GM18520 (cell line): ENCODE results near the gene RBSN.
"Not testable (repeated sequence)": the region's sequence is repeated elsewhere in the genome, so short reads cannot be mapped to it uniquely, and the experiment has no call there.

ENCODE experiments used
- ATAC-seq: cut with Tn5 transposase; IDR thresholded peaks from one replicate; pipeline ENCODE4 v1.9.1; 2021; ENCODE audit not compliant: unreplicated experiment

RBSN gene

DNA sequence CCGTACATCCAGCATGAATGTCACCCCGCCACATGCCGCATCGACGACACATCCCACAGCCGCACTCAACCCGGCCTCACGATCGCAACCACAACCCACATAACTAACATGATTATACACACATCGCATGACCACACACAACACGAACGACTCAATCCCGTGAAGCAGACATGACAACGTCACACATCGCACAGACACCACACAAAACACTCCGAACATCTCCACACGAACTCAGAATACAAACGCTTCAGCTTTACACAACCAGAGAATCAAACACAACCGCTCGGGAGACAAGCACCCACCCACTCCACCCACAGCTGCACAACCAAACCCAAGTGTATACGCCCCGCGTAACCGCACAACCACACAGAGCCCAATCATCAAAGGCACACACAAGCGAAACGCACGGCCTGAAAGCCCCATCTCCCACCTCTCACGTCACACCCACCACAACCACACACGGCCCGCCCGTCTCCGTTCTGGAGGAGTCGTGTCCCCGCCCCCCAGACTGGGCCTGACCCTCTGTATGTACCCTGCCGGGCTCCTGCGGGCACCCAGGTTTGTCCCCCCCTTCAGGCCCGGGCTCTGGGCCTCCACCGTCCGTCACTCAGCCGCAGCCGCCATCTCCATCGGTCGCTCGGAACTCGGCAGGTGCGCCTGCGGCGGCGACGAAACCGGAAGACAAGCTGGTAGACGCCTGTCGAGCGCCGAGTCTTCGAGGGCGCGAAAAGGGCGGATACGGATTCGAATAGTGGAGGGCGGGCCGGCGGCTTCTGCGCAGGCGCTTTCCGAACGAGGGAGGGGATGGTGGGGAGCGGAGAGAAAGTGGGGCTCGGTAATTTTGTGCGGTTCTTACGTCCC lies at the start of gene RBSN:
RBSN (minus strand) TSS at position 646 of the 861 bp plus-strand sequence. CDS start 3,028 bp downstream, outside the sequence.
- peak; percentile 88 for ATAC-seq

DNA sequence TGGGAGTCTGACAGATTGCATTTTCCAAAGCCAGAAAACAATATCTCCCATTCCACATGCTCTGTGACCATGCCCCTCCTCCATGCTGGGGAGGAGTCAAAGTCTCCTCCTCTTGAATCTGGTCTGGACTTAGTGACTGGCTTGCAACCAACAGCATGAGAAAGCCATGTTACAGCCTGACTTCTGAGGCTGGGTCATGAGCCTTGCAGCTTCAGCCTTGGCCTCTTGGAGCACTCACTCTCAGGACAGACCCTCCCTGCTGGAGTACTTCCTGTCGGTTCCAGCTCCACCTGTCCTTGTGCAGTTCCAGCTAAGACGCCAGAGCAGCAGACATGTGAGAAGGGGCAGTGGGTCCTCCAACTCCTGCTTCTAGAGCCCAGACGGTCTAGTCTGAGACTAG lies 49.7 kb upstream of the RBSN start:
- ATAC-seq = no peak

DNA sequence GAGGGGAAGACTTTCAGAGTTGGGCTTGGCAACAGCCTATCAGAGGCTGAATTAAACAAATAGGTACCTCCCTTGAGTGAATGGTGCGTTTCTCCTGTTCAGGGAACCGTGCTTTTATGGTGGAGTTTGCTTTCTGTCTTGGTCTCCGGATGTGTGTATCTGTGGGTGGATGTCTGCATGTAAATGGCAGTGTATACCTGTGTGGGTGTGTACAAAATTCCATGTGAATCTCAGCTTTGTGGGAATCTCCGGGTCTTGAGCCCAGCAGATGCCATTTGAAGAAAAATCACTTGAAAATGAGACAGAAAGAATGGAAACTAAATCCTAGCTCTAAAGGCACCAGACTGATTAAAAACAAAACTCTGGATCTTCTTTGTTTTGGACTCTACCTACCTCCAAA lies 37.9 kb upstream of the RBSN start:
- not testable (repeated sequence) for ATAC-seq

DNA sequence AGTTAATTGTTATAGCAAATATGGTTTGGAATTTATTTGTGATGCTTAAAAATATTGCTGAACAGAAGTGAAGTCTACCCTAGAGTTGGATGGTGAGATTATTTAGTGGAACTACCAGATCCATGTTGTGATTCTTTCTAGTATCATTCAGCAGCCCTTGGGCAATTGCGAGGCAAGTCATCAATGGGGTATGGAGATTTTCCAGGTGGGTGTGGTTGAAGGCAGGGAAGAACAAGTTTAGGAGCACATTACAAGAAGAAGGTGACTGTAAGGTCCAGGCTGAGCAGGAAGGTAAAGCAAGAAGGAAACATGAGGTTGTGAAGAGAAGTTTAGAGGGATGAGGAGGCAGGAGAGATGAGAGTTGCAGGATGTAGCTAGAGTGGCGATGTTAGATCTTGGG lies 36.0 kb upstream of the RBSN start:
- not testable (repeated sequence) for ATAC-seq

DNA sequence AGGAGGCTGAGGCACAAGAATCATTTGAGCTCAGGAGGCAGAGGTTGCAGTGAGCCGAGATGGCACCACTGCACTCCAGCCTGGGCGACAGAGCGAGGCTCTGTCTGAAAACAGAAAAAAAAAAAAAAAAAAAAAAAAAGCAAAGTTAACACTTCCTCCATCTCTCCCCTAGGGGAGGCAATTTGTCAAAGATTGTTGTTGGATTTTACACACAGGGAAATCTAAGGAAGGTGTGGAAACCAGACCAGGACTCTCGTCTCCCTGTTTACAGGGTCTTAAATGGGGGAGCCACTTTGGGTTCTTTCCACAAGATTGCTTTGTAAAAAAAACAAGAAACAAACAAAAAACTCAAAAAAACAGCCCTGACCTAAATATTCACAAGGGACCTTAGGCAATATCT lies 29.5 kb upstream of the RBSN start:
- ATAC-seq = not testable (repeated sequence)

DNA sequence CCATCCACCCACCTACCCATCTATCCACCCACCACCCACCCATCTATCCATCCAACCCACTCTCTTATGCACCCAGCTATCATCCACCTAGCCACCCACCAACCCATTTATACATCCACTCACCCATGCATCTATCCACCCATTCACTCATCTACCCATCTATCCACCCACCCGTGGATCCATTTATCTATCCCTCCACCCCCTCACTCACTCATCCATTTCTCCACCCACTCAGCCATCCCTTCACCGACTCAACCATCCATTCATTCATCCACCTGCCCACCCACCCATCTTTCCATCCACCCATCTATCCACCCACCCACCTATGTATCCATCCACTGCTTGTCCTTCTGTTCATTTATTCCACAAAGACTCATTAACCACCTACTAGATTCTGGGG lies 28.0 kb upstream of the RBSN start:
- not testable (repeated sequence) for ATAC-seq

DNA sequence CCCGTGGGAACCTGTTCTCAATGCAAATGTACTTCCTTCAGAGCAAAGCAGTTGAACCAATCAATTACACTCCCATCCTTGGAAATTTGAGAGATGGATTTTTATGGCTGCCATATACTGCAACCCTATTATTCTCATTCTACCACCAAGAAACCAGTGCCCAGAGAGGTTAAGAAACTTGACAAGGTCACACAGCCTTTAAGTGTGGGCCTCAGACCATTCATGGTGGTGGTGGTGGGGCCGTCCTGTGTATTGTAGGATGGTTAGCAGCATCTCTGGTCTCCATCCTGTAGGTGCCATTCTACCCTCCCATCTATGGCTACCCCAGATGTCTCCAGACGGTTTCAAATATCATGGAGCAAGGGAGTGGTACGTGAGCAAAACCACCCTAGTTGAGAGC lies 23.4 kb upstream of the RBSN start:
- ATAC-seq = no peak

DNA sequence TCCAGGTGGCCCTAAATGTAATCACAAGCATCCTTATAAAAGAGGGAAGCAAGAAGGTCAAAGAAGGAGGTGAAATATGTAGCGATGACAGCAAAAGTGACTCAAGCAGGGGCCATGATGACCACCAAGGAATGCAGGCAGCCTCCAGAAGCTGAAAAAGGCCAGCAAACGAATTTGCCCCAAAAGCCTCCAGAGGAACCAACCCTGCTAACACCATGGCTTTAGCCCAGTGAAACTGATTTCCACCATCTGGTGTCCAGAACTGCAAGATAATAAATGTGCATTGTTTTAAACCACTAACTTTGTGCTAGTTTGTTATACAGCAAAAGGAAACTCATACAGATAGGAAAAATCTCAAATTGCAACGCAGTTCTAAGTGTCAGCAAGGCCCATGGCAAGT lies 23.0 kb upstream of the RBSN start:
- no peak for ATAC-seq

DNA sequence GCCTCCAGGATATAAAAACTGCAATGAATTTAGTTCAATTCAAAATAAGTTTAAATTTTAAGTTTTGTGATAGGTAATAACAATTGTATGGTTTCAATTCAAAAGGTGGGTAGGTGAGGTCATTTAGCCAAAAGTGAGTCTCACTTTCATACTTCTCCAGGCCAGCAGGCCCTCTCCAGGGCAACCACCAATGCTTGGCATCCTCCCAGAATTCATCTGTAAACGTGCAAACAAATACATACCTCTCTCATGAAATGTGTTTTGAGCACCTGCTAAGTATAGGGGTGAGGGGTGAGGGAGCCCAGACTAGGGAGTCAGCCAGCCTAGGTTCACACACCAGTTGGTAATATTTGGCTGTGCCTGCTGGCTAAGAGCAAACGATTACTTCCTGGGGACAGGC lies 22.0 kb upstream of the RBSN start:
- no peak for ATAC-seq

DNA sequence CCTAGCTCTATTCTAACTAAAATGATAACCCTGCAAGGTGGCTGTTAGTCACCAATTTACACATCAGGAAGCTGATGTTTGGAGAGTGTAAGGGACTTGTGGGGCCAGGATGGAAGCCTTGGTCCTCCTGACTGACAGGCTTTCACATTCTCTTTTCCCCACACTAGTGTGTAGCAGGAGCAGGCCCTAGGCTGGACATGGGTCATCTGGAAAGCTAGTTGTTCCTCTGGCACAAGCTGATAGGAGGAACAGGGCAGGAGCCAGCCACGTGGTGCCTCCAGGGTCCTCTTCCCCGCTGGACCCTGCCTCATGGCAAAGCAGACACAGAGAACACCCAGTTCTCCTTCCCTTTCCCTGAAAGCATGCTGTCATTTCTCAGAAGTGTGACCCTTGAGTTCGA lies 18.1 kb upstream of the RBSN start:
- no peak for ATAC-seq

DNA sequence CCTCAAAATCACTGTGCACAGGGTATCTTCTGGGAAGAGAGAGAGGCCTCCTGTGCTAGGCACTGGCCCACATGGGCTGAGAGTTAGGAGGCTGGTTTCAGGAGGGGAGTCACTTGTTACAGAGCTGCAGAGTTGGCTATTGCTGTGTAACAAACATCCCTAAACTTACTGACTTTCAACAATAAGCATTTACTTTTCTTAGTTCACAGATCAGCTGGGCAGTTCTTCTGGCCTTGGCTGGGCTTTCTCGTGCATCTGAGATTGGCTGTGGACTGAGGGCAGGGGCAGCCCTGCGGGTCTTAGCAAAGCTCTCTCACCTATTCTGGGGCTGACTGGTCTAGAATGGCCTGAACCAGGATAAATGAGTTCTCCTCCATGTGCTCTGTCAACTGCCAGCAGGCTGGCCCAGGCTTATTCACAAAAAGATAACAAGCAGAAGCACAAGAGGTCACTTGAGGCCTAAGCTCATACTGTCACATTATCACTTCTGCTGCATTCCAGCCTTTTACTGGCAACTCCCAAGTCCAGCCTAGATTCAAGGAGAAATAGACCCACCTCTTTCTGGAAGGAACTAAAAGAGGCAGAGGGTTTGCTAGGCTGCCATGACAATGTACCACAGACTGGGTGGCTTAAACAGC lies 17.2 kb upstream of the RBSN start:
- ATAC-seq = no peak

DNA sequence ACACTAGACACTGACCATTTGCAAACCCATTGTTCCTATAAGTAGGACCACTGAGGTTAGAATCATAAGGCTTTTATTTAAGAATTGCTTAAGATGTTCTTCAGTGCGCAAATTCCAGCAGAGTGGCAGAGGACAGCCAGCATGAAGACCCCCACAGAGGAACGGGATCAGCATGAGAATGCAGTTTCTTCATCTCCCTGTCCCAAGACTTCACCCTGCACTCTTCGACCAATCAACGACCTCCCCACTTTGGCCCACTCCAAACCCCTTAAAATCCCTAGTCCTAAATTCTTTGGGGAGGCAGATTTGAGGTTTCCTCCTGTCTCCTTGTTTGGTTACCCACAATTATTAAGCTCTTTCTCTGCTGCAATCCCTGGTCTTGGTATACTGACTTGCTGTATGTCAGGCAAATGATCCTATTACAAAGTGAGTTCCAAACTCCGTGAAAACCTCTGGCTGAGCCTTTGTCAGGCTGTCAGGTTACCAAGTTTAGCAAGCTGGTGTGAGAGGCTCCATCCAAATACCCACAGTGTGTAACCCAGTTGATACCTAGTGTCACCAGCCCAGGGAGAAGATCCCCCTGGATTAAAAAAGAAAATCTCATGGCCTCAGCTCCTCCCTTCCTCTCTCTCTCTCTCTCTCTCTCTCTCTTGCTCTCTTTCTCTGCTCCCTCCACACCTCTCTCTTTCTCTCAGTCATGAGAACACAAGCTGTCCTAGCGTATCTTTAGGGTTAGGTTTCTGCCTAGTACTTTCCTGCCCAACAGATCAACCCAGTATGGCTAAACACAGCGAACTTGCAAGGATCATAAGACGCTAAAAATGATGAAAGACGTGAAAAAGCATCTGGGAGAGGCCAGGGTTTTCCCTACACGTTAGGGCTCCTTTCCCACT lies 15.8 kb upstream of the RBSN start:
- ATAC-seq = no peak

DNA sequence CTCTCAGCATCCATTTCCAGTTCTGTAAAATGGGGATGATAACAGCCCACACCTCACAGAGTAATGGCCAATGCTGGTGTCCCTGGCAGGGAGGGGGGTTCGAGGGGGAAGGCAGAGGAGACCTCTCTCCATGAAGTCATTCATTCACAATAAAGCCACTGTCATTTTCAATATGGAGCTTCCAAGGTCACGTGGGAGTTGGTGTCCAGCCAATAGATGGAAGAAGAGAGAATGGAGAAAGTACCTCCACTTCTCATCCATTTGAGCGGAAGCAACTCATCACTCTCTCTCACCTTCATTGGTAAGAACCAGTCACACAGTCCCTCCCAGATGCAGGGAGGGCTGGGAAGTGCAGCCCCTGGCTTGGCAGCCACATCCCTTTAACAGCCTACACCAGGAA lies 14.9 kb upstream of the RBSN start:
- ATAC-seq = no peak

DNA sequence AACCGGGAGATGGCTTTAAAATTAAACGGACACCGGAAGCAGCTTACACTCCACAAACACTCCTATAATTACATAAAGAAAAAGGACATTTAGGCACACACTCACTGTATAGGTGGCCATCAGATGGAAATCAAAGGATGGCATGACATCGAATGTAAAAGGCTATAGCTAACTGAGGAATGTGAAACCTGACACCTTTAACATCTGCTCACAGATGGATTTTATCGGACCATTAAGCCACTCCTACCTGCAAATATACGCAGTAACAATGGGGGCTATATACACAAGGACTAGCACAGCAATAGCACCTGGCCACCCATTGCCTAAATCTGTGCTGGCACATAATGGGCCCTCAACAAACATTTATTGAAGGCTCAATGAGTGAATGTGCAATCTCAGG lies 14.5 kb upstream of the RBSN start:
- ATAC-seq = no peak

DNA sequence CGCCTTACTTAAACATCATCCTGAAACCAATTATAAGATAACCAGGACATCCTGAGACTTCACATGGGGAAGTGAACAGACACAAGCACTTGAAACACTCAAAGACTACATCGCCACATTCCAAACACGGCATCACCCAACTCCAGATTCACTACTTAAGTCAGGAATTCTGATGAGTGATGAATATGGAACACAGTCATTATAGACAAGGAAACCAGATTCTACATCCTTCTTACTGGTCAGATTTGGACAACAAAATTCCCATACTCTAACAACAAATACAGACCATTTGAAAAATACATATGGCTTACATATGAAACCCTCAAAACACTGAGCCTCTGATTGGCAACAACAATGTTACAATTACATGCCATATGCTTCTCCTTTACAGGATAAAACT lies 13.1 kb upstream of the RBSN start:
- no peak for ATAC-seq

DNA sequence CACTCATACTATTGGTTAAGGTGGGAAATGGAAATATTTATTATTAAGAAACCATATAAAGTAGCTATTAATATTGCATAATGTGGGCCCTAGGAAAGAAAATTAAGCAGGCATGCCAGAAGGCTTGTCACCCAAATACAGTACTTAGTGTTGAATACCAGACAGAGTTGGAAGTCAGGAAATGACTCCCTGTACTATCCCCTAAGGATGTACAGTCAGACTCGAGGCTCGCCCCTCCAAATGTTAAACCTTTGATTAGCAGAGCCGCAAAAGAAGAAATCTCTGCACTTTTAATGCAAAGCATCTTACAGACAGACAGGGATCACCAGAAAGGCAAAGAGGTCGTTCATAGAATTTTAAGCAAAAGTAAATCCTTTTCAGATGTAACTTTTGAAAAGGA lies 11.3 kb upstream of the RBSN start:
- ATAC-seq = no peak

DNA sequence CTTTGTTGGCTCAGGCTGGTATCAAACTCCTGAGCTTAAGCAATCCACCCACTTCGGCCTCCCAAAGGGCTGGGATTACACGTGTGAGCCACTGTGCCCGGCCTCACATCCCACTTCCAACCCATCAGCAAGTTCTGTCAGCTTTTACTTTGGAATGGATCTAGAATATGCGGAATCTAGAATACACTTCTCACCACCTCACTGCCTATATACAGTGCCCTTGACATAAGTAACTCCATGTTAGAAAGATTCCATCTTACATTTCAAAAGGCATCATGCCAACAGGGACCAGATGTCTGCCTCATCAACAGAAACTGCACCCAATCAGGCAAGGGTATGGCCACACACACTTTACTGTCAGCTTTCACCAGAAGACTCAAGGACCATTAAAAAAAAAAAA lies 9.9 kb upstream of the RBSN start:
- ATAC-seq = no peak

DNA sequence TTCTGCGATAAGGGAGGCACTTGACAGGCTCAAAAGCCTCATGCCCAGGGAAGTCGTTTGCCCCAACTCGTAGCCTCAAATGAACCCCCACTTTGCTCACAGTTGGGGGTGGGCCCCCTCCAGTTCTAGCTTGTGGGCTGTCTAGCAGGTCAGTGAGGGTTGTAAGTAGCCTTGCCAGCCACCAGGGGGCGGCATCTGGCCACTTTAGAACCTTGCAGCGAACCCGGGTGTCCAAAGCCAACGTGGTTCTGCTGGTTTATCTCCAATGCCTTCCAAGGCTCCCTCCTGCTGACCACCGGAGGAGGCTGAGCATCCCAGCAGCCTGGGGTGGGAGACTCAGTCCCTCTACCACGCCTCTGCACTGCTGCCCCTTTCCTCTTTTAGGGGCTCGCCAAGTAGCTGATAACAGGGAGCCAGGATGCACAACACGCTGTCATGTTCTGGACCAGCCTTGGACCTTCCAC lies 9.2 kb upstream of the RBSN start:
- ATAC-seq = peak; percentile 67

DNA sequence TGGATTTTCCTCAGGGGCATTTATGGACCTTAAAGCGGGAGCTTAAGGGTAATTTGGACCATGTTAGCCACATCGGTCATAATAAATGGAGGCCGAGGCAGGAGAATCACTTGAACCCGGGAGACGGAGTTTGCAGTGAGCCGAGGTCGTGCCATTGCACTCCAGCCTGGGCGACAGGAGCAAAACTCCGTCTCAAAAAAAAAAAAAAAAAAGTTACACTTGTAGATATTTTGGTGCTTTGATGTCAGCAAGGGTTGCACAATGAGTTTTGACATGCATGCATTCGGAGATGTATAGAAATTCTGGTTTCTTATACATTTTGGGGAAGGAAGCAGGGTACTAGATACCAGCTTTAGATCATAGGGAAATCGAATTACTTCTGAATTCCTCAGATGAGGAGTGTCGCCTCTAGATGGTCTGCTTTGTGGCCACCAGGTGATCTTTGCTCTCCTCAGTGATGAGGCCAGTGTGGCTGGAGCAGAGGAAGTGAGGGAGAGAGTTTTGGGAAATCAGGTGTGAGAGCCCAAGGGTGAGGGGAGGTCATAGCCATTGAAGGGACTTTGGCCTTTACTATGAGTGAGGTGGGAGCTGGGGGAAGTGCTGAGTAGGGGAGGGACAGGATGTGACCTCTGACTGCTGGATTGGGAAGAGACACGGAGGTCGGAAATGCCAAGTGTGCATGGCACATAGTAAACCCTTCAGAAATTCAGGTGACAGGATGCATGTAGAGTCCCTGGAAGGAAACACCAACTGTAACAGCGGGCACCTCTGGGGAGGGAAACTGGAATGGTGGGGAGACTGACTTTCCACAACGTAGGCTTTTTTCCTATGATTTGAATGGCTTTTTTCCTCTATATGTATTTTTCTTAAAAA lies 8.4 kb upstream of the RBSN start:
- ATAC-seq = no peak

DNA sequence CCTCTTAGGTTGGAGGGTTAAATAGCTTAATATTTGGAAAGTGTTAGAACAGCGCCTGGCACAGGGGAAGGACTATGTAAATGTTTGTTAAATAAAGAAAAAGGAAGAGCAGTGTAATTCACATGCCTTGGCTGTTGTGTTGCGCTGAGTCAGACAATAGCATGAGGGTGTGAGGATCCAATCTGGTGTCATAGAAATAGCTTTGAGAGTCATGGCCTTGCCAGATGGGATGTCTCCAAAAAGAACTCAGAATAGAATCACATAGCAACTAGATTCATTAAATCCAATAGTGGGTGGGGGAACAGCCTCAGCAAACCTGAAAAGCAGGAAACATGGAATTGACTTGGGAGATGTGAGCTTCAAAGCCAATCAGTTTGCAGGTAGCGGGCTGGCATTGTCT lies 3.9 kb upstream of the RBSN start:
- ATAC-seq = no peak

DNA sequence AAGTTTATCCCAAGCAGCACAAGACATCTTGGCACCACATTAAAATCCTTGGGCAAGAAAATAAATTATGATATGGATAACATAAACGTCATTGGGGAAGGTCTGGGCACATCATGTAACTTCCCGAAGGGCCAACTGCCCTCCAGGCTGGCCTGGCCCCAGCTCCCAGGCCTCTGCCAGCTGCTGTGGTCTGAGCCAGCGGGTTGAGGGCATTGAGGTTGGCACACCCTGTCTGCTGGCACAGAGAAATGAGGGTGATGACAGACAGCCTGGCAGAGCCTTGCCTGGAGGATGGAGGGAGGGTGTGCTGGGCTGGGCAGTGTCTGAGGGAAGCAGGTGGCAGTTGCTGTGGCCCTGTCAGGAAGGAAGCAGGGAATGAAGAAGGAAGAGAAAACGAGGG lies 3.3 kb upstream of the RBSN start:
- ATAC-seq = no peak
